H1 (cell line): ENCODE measurements around the gene RASAL2.

Source experiments
- CTCF ChIP-seq, 3 experiments: IDR thresholded peaks; 1 replicate in 2 of 3; 2 replicates in 1 of 3; pipeline versions ENCODE4 v1.5.1 to v1.6.1; 2011; ENCODE audit warnings: low read length in 3 of 3, mild to moderate bottlenecking in 3 of 3, inconsistent platforms in 2 of 3, low read depth in 1 of 3, moderate library complexity in 1 of 3; ENCODE audit not compliant: insufficient read depth in 1 of 3; ENCODE audit errors: control extremely low read depth in 1 of 3
- EGR1 ChIP-seq: IDR thresholded peaks from 2 replicates; pipeline ENCODE4 v1.6.1; 2011; ENCODE audit warnings: low read depth, low read length, borderline replicate concordance
- EP300 ChIP-seq, 2 experiments: IDR thresholded peaks; 1 replicate in 1 of 2; 2 replicates in 1 of 2; pipeline ENCODE4 v1.6.1; 2011 to 2012; ENCODE audit warnings: low read depth in 2 of 2, low read length in 2 of 2, mild to moderate bottlenecking in 2 of 2, borderline replicate concordance in 1 of 2, inconsistent platforms in 1 of 2, moderate library complexity in 1 of 2
- FOSL1 ChIP-seq: IDR thresholded peaks from 2 replicates; pipeline ENCODE4 v1.6.1; 2011; ENCODE audit warnings: mild to moderate bottlenecking, low read depth, low read length, moderate library complexity; ENCODE audit not compliant: insufficient read depth
- HDAC2 ChIP-seq, 2 experiments: fragments of 300-600 bp in 1 of 2; sonication (generic) in 1 of 2; IDR thresholded peaks; 2 replicates each; pipeline ENCODE4 v1.6.1; 2011 to 2012; ENCODE audit warnings: low read depth in 2 of 2, low read length in 2 of 2, mild to moderate bottlenecking in 2 of 2, moderate library complexity in 2 of 2, borderline replicate concordance in 1 of 2, inconsistent platforms in 1 of 2
- POLR2A ChIP-seq, 2 experiments: IDR thresholded peaks; 1 replicate in 1 of 2; 2 replicates in 1 of 2; pipeline ENCODE4 v1.6.1; 2011; ENCODE audit warnings: low read depth in 2 of 2, low read length in 2 of 2, mild to moderate bottlenecking in 2 of 2; ENCODE audit errors: control extremely low read depth in 1 of 2
- POLR2AphosphoS5 ChIP-seq: IDR thresholded peaks from 2 replicates; pipeline ENCODE4 v1.6.1; 2011; ENCODE audit warnings: low read depth, low read length
- RNF2 ChIP-seq: fragments of 200-900, 300-1000 bp; sonication (generic); IDR thresholded peaks from 2 replicates; pipeline ENCODE4 v1.7.1; 2016; ENCODE audit warnings: borderline replicate concordance, low read depth, mild to moderate bottlenecking, antibody characterized with exemption, low read length; ENCODE audit not compliant: poor library complexity, severe bottlenecking; ENCODE audit errors: missing control alignments
- ZNF274 ChIP-seq: IDR thresholded peaks from 2 replicates; pipeline ENCODE4 v1.7.0; 2012; ENCODE audit warnings: low read length, borderline replicate concordance; ENCODE audit errors: extremely low read depth
- TF ChIP-seq, protein P1 (sequence below): IDR thresholded peaks from 2 replicates; pipeline ENCODE4 v1.6.1; 2012; ENCODE audit warnings: inconsistent platforms

- TF ChIP-seq POLR2A (IDR thresholded peaks at IDR 0.05; ENCODE audit: control extremely low read depth in 1 of 2, low read depth in 2 of 2, low read length in 2 of 2) = no peak
- TF ChIP-seq CTCF (IDR thresholded peaks at IDR 0.05; ENCODE audit: control extremely low read depth in 1 of 3, insufficient read depth in 1 of 3, low read depth in 1 of 3, low read length in 3 of 3) = no peak
- TF ChIP-seq, protein P1, sequence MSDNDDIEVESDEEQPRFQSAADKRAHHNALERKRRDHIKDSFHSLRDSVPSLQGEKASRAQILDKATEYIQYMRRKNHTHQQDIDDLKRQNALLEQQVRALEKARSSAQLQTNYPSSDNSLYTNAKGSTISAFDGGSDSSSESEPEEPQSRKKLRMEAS = no peak
- no peak for TF ChIP-seq POLR2AphosphoS5
- TF ChIP-seq FOSL1 = no peak
- TF ChIP-seq HDAC2 (IDR thresholded peaks at IDR 0.05; ENCODE audit: borderline replicate concordance in 1 of 2, low read depth in 2 of 2, low read length in 2 of 2) = no peak
- no peak for TF ChIP-seq RNF2
- no peak for TF ChIP-seq EP300 (IDR thresholded peaks at IDR 0.05; ENCODE audit: borderline replicate concordance in 1 of 2, low read depth in 2 of 2, low read length in 2 of 2)
- TF ChIP-seq ZNF274 = no peak
- TF ChIP-seq EGR1 = no peak
Measured at GRCh38 chr1:178457651-178458050, 363.7 kb downstream of the RASAL2 start.
